Liver (tissue), 9 donors: Measurements from ENCODE around the gene TINAG. TPM values are rescaled to one million over a fixed set of nuclear protein-coding genes. Genes with fewer than 3 reads are reported as not detected.

Experiments used
- DNase-seq: peaks from one replicate; pipeline ENCODE4 v3.0.0-alpha.2; 2017; ENCODE audit warnings: low spot score
- H3K27ac ChIP-seq, 2 donors: one replicate each; pipeline ENCODE4 v1.7.0; 2013; ENCODE audit warnings: inconsistent platforms in 2 of 2, low read length in 2 of 2, control low read depth in 1 of 2, low read depth in 1 of 2, mild to moderate bottlenecking in 1 of 2
- H3K27me3 ChIP-seq, 4 donors: one replicate each; pipeline versions ENCODE4 v1.6.1 to v1.7.0; 2013; ENCODE audit warnings: low read length in 3 of 4, inconsistent platforms in 1 of 4, mild to moderate bottlenecking in 1 of 4, moderate library complexity in 1 of 4; ENCODE audit not compliant: control insufficient read depth in 4 of 4, insufficient read depth in 4 of 4
- H3K36me3 ChIP-seq, 4 donors: one replicate each; pipeline versions ENCODE4 v1.6.1 to v1.7.0; 2013; ENCODE audit warnings: low read length in 3 of 4, mild to moderate bottlenecking in 3 of 4, low read depth in 1 of 4, moderate library complexity in 1 of 4; ENCODE audit not compliant: control insufficient read depth in 4 of 4, insufficient read depth in 3 of 4
- H3K4me1 ChIP-seq, 4 donors: one replicate each; pipeline versions ENCODE4 v1.6.1 to v1.7.0; 2013; ENCODE audit warnings: low read length in 3 of 4, mild to moderate bottlenecking in 3 of 4, moderate library complexity in 1 of 4; ENCODE audit not compliant: control insufficient read depth in 4 of 4, insufficient read depth in 4 of 4
- H3K4me3 ChIP-seq, 3 donors: one replicate each; pipeline versions ENCODE4 v1.6.1 to v1.7.0; 2013; ENCODE audit warnings: low read length in 3 of 3, control low read depth in 1 of 3, low read depth in 1 of 3, mild to moderate bottlenecking in 1 of 3
- H3K9ac ChIP-seq, 2 donors: one replicate each; pipeline ENCODE4 v1.7.0; 2013; ENCODE audit warnings: low read length in 2 of 2, mild to moderate bottlenecking in 2 of 2, moderate library complexity in 2 of 2, control low read depth in 1 of 2, low read depth in 1 of 2
- H3K9me3 ChIP-seq, 4 donors: one replicate each; pipeline versions ENCODE4 v1.6.1 to v1.7.0; 2013; ENCODE audit warnings: low read length in 3 of 4; ENCODE audit not compliant: control insufficient read depth in 4 of 4
- ATF3 ChIP-seq: IDR thresholded peaks from 2 replicates; pipeline ENCODE4 v1.6.1; 2016; ENCODE audit warnings: antibody characterized with exemption
- CTCF ChIP-seq: fragments of 150-350 bp; IDR thresholded peaks from 2 replicates; pipeline ENCODE4 v1.5.1; 2017; ENCODE audit warnings: improper control_type of control experiment, low read depth, low read length; ENCODE audit not compliant: missing input control
- EGR1 ChIP-seq, 2 donors: IDR thresholded peaks; 2 replicates each; pipeline ENCODE4 v1.6.1; 2016 to 2018; ENCODE audit warnings: antibody characterized with exemption in 2 of 2, low read depth in 2 of 2
- FOXA1 ChIP-seq: IDR thresholded peaks from 2 replicates; pipeline ENCODE4 v1.6.1; 2016; ENCODE audit warnings: antibody characterized with exemption
- FOXA2 ChIP-seq: IDR thresholded peaks from 2 replicates; pipeline ENCODE4 v1.6.1; 2016; ENCODE audit warnings: antibody characterized with exemption
- GABPA ChIP-seq, 2 donors: IDR thresholded peaks in 1 of 2; conservative IDR thresholded peaks in 1 of 2; 2 replicates each; pipeline ENCODE4 v1.6.1; 2016; ENCODE audit warnings: antibody characterized with exemption in 2 of 2, mild to moderate bottlenecking in 1 of 2, moderate library complexity in 1 of 2
- HNF4G ChIP-seq: IDR thresholded peaks from 2 replicates; pipeline ENCODE4 v1.6.1; 2016; ENCODE audit warnings: antibody characterized with exemption
- NR2F2 ChIP-seq: IDR thresholded peaks from 2 replicates; pipeline ENCODE4 v1.6.1; 2016; ENCODE audit warnings: antibody characterized with exemption
- RAD21 ChIP-seq, 2 donors: IDR thresholded peaks; 2 replicates each; pipeline ENCODE4 v1.6.1; 2016; ENCODE audit warnings: antibody characterized with exemption in 2 of 2, mild to moderate bottlenecking in 2 of 2
- SP1 ChIP-seq: IDR thresholded peaks from 2 replicates; pipeline ENCODE4 v1.6.1; 2018; ENCODE audit warnings: antibody characterized with exemption, mild to moderate bottlenecking
- TAF1 ChIP-seq: conservative IDR thresholded peaks from 2 replicates; pipeline ENCODE4 v1.6.1; 2016; ENCODE audit warnings: antibody characterized with exemption, mild to moderate bottlenecking
- YY1 ChIP-seq: IDR thresholded peaks from 2 replicates; pipeline ENCODE4 v1.6.1; 2016; ENCODE audit warnings: antibody characterized with exemption, mild to moderate bottlenecking
- WGBS: extraction: QIAGEN DNeasy Blood & Tissue Kit; methylation state at CpG from one replicate; pipeline ENCODE4 v1.1.7; 2013; 5-methylcytosine and 5-hydroxymethylcytosine counted together
- polyA plus RNA-seq, 2 donors: library from polyadenylated mRNA; stranded (reverse) in 1 of 2; unstranded in 1 of 2; fragments of 200-250 nt in 1 of 2; fragments of >200 nt in 1 of 2; fragmentation: Nextera tagmentation in 1 of 2; extraction: Ambion mirVana in 1 of 2; gene quantifications; one replicate each; pipeline versions ENCODE4 v1.2.1 to v1.2.3, GENCODE V29; 2013 to 2015
- total RNA-seq, 2 donors: library from RNA; depleted of rRNA; stranded (reverse); fragments of >200 nt; gene quantifications; one replicate each; pipeline ENCODE4 v1.2.3, GENCODE V29; 2014
- TF ChIP-seq, protein P1 (sequence below): IDR thresholded peaks from 2 replicates; pipeline ENCODE4 v1.6.1; 2016; ENCODE audit warnings: antibody characterized with exemption, mild to moderate bottlenecking
- TF ChIP-seq, protein P2 (sequence below): IDR thresholded peaks from 2 replicates; pipeline ENCODE4 v1.6.1; 2016; ENCODE audit warnings: antibody characterized with exemption
- donor health status: healthy.
- donor health status: healthy.
- donor health status: healthy.
- donor health status: healthy.
- donor health status: healthy.

The TINAG gene
- total and polyA plus RNA-seq, 4 donors: not detected

DNA sequence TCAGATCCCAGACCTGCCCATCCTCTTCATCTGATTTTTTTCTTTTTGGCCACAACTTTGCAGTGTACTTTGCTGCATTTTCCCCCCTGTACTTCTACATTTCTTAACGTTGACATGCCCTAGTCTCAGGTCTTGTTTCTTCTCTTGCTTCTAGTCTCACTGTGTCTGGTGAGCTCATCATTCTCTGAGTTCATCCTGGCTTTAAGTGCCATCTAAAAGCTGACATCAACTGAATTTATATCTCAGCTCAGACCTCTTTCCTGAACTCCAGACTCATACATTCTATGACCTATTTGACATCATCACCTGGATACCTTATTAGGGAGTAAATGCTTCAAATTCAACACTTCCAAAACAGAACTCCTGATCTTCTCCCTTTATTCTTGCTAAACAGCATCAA is 48.9 kb downstream of the TINAG start:
- H3K36me3 ChIP-seq: no peaks in the 10 kb centered on the region
- H3K27me3 ChIP-seq: no peaks in the 10 kb centered on the region
- H3K9me3 ChIP-seq: no peaks in the 10 kb centered on the region
- no peak overlapping the region for H3K27ac ChIP-seq
- TF ChIP-seq FOXA1 (no peak), RAD21 (IDR thresholded peaks at IDR 0.05) (no peak), SP1 (no peak), FOXA2 (no peak), CTCF (no peak), ATF3 (no peak)
- TF ChIP-seq, protein P1, sequence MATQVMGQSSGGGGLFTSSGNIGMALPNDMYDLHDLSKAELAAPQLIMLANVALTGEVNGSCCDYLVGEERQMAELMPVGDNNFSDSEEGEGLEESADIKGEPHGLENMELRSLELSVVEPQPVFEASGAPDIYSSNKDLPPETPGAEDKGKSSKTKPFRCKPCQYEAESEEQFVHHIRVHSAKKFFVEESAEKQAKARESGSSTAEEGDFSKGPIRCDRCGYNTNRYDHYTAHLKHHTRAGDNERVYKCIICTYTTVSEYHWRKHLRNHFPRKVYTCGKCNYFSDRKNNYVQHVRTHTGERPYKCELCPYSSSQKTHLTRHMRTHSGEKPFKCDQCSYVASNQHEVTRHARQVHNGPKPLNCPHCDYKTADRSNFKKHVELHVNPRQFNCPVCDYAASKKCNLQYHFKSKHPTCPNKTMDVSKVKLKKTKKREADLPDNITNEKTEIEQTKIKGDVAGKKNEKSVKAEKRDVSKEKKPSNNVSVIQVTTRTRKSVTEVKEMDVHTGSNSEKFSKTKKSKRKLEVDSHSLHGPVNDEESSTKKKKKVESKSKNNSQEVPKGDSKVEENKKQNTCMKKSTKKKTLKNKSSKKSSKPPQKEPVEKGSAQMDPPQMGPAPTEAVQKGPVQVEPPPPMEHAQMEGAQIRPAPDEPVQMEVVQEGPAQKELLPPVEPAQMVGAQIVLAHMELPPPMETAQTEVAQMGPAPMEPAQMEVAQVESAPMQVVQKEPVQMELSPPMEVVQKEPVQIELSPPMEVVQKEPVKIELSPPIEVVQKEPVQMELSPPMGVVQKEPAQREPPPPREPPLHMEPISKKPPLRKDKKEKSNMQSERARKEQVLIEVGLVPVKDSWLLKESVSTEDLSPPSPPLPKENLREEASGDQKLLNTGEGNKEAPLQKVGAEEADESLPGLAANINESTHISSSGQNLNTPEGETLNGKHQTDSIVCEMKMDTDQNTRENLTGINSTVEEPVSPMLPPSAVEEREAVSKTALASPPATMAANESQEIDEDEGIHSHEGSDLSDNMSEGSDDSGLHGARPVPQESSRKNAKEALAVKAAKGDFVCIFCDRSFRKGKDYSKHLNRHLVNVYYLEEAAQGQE: no peak
- no peak for DNase-seq
- H3K4me3 ChIP-seq: no peak overlapping the region
- 67% methylated on average over 1 of the region's 1 CpG for WGBS
- no peak overlapping the region for H3K9ac ChIP-seq
- no peaks in the 10 kb centered on the region for H3K4me1 ChIP-seq

DNA sequence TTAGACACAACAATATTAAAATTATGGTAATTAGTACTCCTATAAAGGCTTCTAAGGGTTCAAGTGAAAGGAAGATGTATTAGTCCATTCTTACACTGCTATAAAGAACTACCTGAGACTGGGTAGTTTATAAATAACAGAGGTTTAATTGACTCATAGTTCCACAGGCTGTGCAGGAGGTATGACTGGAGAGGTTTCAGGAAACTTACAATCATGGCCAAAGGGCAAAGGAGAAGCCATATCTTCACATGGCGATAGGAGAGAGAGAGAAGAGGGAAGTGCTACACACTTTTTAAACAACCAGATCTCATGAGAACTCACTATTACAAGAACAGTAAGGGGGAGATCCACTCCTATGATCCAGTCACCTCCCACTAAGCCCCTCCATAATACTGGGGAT is 52.9 kb downstream of the TINAG start:
- Histone ChIP-seq H3K9ac (no peak overlapping the region), H3K4me3 (no peak overlapping the region), H3K36me3 (no peaks in the 10 kb centered on the region), H3K9me3 (no peaks in the 10 kb centered on the region), H3K27ac (no peak overlapping the region), H3K4me1 (no peaks in the 10 kb centered on the region), H3K27me3 (no peaks in the 10 kb centered on the region)
- TF ChIP-seq, protein P2, sequence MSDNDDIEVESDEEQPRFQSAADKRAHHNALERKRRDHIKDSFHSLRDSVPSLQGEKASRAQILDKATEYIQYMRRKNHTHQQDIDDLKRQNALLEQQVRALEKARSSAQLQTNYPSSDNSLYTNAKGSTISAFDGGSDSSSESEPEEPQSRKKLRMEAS: no peak
- TF ChIP-seq, protein P1: no peak
- TF ChIP-seq CTCF: no peak
- no peak for TF ChIP-seq HNF4G
- TF ChIP-seq FOXA2: no peak
- TF ChIP-seq YY1: no peak
- no peak for TF ChIP-seq SP1
- no peak for TF ChIP-seq EGR1 (IDR thresholded peaks at IDR 0.05; ENCODE audit: low read depth in 2 of 2)
- no peak for TF ChIP-seq GABPA (IDR thresholded peaks at IDR 0.05 in 1 of 2, conservative IDR thresholded peaks at IDR 0.05 in 1 of 2)
- no peak for TF ChIP-seq FOXA1
- TF ChIP-seq RAD21 (IDR thresholded peaks at IDR 0.05): no peak
- no peak for TF ChIP-seq NR2F2
- no peak for TF ChIP-seq TAF1
- 87% methylated on average over 1 of the region's 1 CpG for WGBS
- no peak for DNase-seq
